Transverse colon (tissue), 3 donors: ENCODE data around the gene DLGAP1.

ENCODE experiments used
- POLR2A ChIP-seq: fragments of 450-650 bp; IDR thresholded peaks from one replicate; pipeline ENCODE4 v1.6.1; 2016; ENCODE audit warnings: antibody characterized with exemption, mild to moderate bottlenecking, moderate library complexity
- TF ChIP-seq, protein P1 (sequence below), 5 experiments: fragments of 200-600 bp in 3 of 5; fragments of 450-650 bp in 2 of 5; sonication (generic) in 3 of 5; IDR thresholded peaks; 1 replicate in 2 of 5; 2 replicates in 3 of 5; pipeline ENCODE4 v1.5.1; 2016 to 2017; ENCODE audit warnings: antibody characterized with exemption in 5 of 5, inconsistent platforms in 3 of 5, mild to moderate bottlenecking in 2 of 5, moderate library complexity in 1 of 5

GRCh38 chr18:3784949-3785348 lies 670.2 kb downstream of the DLGAP1 start:
- TF ChIP-seq, protein P1, sequence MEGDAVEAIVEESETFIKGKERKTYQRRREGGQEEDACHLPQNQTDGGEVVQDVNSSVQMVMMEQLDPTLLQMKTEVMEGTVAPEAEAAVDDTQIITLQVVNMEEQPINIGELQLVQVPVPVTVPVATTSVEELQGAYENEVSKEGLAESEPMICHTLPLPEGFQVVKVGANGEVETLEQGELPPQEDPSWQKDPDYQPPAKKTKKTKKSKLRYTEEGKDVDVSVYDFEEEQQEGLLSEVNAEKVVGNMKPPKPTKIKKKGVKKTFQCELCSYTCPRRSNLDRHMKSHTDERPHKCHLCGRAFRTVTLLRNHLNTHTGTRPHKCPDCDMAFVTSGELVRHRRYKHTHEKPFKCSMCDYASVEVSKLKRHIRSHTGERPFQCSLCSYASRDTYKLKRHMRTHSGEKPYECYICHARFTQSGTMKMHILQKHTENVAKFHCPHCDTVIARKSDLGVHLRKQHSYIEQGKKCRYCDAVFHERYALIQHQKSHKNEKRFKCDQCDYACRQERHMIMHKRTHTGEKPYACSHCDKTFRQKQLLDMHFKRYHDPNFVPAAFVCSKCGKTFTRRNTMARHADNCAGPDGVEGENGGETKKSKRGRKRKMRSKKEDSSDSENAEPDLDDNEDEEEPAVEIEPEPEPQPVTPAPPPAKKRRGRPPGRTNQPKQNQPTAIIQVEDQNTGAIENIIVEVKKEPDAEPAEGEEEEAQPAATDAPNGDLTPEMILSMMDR (IDR thresholded peaks at IDR 0.05) = no peak
- no peak for TF ChIP-seq POLR2A
